ENCODE data around the gene KCNJ18.
"Not testable (repeated sequence)": the region's sequence is repeated elsewhere in the genome, so short reads cannot be mapped to it uniquely, and the experiment has no call there.

Gene KCNJ18

DNA sequence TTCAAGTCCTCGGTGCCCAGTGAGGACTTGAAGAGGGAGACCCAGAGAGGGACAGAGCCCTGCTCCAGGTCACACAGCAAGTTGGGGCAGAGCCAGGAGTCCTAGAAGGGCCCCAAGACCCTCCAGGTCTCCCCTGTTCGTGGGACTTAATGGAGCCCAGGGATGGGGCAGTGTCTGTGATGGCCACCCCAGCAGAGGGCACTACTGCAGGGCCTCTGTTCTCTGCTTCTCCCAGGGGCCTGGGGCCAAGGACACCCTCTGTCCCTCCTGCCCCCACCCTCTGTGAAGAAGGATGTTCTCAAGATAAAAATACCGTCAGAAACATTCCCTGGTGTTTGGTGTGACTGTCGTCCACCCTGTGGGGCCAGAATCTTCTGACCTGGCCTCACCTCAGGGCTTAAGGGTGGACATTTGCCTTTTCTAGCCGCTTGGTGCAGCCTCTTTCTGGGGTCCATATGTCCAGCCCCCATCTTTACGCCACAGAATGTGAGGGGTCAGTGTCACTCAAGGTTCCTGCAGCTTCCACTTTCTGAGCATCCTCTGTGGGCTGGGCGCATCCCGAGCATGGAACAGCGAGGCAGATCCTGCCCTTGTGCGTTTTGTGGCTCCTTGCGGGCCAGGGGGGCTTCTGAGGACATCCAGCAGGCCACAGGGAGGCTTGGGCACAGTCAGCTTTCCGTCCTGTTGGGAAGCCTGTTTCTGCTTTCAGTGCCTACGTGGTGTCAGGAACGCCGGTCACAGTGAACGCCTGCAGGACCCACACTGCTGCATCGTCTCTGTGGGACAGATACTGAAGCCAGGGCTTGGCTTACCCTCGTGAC is at the start of gene KCNJ18:
KCNJ18 (plus strand) TSS at position 641 of the 821 bp plus-strand sequence. CDS start 10,264 bp downstream, outside the sequence.
- FAIRE-seq: not testable (repeated sequence)

DNA sequence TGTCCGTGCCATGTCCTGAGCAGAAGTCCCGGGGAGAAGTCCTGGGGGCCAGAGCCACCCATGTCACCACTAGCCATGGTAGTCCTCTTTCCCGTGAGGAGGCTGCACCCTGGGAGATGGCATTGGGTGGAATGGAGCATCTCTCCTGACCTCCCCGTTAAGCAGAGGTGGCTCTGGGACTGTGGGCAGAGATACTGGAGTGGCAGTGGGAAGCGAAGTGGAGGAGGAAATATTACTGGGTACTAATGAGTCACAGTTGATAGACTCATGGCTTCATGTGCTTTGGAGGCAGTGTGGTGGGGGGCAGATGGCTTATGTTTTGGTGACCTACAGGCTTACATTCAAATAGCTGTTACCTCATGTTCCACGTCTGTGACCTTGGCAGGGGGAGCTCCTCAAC is 44.2 kb upstream of the KCNJ18 start:
- not testable (repeated sequence) for FAIRE-seq

DNA sequence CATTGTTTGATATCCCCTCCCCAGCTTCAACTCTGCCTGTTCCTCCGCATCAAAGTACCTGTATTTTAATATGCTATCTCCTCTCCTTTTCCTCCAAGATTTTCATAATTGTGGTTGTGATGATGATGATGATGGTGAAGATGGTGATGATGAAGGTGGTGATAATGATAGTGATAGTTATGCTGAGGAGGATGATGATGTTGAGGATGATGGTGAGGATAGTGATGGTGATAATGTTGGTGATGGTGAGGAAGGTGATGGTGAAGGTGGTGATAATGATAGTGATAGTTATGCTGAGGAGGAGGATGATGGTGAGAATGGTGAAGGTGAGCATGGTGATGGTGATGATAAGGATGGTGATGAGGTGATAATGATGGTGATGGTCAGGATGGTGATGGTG is 42.3 kb upstream of the KCNJ18 start:
- FAIRE-seq: not testable (repeated sequence)

DNA sequence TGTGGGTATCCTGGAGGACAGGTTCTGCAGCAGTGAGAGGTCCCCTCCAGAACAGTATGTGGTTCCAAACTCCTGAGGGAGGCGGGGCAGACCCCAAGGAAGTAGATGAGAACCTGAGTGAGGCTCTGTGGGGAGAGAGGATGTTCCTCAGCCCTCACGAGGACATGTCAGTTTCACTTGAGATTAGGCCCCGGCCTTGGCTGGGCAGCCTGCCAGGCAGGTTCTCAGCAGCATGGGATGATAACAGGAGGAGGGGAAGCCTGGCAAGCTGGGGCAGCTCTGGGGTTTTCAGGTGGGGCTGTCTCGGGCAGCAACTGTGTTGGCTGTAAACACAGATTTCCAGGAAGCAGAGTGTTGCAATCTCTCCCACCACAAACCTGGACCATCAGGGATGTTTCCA is 40.3 kb upstream of the KCNJ18 start:
- not testable (repeated sequence) for FAIRE-seq

DNA sequence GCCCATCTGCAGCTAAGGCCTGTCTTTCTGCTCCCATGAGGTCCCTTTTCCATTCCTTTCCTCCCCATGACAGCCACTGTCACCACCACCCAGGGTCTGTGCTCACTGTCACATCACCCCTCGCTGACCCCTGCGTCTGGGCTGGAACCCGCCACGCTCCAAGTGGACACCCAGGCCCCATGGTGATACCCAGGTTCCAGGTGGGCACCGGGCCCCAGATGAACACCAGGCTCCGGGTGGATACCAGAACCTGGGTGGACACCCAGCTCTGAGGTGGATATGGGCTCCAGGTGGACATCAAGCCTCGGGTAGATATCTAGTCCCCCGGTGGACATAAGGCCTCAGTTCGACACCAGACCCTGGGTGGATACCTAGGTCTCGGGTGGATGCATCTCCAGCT is 39.1 kb upstream of the KCNJ18 start:
- not testable (repeated sequence) for FAIRE-seq

DNA sequence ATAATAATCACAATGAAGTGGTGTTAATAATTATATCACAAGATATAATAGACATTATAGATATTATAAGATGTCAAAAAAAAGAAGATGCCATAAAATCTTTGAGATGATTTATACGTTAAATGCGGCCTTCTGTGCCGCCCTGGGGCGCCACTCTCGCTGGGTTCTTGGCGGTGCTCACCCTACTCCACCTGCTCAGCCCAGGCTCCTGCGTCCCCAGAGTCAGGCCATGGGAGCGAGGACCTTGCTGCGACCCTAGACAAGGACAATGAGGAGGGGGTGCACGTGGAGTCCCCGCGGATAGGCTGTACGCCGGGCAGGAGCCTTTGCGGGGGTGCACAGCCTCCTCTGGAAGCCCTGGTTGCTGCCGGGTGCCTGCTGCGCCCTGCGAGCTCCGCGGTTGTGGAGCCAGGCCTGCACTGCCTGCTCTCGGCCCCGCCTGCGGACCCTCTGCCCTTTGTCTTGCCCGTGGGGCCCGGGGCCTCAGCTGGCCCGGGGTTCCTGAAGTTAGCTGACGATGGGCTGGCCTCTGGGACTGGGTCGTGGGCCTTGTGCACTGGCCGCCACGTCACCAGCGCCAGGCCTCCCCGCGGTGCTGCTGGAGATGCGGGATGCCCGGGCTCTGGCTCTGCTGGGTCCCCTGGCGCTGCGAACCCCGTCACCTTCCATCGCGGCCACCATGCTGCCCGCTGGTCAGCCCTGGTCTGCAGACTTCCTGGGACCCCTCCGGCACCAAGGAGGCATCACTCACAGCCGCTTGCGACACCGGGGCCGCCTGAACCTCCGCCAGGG is 35.6 kb upstream of the KCNJ18 start:
- not testable (repeated sequence) for FAIRE-seq

DNA sequence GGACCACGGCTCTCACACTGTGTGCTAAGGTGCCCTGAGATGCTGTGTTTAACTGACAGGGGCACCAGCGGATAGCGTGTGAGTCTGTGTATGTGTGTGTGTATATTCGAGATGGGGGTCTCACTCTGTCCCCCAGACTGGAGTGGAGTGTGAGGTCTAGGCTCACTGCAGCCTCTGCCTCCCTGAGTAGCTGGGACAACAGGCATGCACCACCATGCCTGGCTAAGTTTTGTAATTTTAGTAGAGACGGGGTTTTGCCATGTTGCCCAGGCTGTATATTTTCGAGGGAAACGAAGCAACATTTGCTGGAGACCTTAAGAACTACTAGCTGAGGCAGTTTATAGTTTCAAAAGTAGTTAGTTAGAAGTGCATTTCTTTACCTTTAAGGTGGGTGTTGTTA is 32.7 kb upstream of the KCNJ18 start:
- FAIRE-seq: not testable (repeated sequence)

DNA sequence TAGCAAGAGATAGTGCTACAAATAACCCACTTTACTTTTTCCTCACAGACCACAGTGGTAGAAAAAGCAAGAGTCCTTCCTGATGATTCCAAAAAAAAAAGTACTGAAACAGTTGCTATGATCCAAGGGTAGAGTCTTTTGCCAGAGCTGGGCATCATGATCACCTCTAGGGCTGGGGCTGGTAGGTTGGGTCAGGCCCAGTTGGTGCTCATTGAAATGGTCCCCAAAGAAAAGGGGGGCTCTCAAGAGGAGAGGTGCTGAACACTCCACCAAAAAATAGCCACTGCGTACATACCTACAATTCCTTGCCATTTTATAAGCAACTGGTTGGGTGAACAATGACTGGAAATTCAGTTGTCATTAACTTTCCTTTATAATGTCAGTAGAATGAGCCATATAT is 30.9 kb upstream of the KCNJ18 start:
- FAIRE-seq: not testable (repeated sequence)

DNA sequence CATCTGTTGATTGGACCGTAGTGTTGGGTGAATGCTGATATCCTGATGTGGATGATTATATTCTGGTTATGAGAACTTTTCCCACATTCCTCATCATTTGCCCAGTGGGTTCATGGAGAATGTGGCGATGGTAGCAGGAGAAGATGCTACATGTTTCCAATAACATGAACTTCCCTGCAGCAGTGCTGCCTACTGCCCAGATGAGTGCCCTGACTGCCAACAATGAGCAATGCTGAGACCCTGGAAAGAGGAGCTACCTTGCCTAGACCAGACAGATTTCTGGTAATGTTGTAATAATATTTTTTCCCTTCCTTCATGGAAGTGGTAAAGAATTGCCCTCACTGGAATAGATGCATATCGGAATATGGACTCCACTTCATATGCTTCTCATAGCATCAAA is 29.2 kb upstream of the KCNJ18 start:
- FAIRE-seq: not testable (repeated sequence)

DNA sequence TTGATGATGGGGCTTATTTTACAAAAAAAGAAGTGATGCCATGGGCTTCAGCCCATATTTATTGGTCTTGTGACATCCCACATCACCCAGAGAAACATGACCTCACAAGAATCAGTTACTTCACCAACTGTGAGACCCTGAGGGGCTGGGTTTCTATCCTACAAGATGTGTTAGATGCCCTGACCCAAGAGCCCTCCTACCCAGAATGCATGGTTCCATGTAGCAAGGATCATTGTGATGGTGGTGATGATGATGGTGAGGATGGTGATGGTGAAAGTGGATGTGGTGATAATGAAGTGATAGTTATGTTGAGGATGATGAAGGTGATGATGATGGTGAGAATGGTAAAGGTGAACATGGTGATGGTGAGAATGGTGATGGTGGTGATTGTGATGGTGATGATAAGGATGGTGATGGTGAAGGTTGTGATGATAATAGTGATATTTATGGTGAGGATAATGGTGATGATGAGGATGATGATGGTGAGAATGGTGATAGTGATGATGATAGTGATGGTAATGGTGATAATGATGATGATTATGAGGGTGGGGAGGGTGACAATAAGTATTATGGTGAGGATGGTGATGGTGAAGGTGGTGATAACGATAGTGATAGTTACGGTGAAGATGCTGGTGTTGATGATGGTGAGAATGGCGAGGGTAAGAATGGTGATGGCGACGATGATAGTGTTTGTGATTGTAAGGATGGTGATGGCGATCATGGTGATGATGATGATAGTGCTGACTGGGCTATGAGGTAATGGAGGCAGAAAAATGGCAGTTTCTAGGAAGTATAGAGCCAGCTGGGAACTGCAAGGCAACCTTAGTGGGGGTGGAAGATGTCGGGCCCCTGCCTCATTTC is 28.5 kb upstream of the KCNJ18 start:
- not testable (repeated sequence) for FAIRE-seq

DNA sequence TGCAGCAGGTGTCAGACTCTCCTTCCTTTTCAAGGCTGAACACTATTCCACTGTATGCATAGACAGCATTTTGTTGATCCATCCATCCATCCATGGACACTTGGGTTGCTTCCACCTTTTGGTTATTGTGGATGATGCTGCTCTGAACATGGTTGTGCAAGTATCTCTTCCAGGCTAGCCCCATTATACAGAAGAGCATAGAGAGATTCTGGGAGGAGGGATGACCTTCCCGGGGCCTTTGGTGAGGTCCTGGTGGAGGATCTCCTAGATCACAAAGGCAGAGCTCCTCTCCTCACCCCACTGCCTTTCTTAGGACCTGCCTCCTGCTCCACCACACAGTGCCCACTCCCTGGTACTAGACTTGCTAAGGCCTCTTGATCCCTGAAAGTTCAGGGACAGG is 27.2 kb upstream of the KCNJ18 start:
- not testable (repeated sequence) for FAIRE-seq

DNA sequence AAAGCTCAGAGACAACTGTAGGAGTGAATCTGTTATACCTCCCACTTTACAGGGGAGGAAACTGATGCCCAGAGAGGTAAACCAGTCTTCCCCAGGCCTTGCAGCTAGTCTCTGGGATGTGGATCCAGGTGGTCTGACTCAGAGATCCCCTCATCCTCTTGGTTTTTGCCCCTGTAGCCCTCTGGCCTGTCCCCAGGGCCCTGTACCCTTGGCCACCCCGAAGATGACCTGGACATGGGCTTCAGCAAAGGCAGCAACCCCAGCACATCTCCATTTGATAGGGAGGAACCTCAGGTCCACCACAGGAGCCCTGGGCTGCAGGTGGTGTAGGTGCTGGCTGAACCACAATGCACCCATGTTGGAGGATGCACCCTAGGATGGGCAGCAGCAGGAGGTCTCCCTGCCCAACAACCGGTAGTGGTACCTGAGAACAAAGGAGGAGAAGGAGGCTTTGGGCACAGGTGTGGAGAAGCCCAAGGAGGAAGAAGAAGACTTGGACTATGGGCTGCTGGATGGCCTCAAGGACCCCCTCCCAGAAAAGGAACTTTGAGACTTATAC is 26.3 kb upstream of the KCNJ18 start:
- FAIRE-seq: not testable (repeated sequence)

DNA sequence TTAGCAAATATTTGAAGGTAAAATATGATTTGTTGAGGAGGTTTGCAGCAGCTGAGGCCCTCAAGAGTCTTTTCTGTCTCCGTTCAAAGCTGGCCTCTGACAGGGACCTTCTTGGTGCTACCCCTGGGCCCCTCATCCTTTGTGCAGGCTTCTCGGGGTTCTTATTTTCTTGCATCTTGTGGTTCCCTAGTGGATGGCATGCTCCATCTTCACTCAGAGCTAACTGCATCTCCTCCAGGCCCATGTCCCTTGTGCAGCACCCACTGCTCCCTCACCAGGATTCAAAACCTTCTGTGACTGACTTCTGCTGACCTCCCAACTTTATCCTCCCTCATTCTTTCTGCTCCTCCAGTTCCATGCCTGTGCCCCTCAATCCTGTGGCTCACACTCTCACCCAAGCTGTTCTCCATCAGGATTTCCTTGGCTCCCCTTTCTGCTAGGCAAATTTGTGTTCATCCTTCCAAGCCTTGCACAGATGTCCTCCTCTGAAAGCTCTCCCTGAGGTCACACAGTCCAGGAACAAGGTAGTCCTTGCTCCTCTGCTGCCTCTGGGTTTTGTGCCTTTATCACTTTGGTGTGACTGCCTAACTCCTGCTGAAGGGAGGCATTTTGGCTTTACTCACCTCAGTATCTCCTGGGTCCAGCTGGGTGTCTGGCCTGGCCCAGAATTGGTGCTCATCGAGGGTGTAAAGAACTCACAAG is 25.5 kb upstream of the KCNJ18 start:
- FAIRE-seq: not testable (repeated sequence)

DNA sequence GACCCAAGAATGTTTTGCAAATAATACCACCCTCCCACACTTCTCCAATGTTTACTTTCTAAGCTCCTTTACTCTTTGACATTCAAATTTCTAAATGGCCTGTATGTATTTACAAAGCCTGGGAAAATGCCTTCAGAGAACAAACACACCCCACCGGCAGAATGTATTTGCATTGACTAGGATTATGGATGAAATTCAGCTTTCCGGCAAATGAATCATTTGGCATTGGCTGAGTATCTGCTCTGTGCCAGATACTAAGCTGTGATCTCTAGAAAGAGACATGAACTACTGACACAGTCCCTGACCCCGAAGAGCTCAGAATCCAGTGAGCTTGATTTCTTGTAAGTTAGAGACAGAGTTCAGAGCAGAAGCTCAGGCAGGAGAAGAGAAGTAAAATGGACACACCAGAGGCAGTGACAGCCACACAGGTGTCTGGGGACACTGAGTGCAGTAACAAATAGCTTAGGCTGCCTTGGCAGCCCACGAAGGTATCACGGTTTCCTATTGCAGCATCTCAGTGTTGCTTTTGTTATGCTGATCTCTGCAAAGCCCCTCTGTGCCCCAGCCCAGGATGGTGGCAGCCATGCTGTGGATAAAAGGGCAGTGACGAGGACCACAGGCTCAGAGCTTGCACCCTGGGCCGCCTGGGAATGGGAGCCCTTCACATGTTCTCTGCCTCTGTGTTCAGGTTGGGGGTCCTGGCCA is 24.8 kb upstream of the KCNJ18 start:
- not testable (repeated sequence) for FAIRE-seq

DNA sequence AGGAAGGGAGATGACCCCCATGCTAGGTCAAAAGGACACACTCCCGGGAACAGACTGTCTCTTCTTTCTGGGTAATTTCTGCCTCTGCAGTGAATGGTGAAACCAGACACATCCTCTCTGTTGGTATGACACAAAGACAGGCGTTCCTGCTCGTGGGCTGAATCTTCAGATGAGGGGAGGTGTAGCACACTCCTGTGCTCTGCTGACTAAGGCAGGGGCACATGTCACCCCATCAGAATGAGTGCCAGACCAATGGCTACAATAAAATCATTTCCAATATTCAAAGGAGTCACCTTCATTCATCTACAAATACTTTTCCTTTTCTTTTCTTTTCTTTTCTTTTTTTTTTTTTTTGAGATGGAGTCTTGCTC is 24.2 kb upstream of the KCNJ18 start:
- FAIRE-seq: not testable (repeated sequence)

DNA sequence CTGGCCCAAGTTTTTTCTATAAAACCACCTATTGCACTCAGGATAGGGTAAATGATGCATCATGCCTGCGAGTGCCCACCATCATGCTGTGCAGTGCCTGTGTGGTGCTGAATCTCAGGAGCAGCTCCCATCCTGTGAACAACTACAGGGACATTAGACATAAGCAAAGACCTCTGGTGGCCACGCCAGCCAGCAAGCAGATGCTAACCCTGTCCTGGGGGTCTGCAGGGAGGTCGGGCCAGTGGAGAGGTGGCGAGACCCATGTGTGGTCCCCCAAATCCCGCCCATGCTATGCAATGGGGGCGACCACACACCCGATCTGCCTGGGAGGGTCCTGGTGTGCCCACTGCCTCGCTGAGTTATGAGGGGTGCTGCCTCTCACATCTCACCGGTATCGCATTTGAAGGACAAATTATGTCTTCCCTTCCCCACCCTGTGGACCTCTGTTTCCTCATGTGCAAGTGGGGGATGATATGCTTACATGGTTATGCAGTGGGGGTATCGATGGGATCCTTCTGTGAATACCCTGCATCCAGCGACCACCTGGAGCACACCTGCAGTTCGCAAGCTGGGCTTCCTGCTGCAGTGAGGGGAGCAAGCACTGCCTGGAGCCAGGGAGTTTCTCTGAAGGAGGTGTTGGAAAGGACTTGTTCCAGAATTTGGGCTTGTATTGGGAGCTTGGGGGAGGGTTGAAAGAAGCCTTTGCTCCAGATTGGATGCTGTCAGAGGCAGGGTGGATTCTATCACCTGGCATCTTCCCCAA is 23.4 kb upstream of the KCNJ18 start:
- not testable (repeated sequence) for FAIRE-seq

DNA sequence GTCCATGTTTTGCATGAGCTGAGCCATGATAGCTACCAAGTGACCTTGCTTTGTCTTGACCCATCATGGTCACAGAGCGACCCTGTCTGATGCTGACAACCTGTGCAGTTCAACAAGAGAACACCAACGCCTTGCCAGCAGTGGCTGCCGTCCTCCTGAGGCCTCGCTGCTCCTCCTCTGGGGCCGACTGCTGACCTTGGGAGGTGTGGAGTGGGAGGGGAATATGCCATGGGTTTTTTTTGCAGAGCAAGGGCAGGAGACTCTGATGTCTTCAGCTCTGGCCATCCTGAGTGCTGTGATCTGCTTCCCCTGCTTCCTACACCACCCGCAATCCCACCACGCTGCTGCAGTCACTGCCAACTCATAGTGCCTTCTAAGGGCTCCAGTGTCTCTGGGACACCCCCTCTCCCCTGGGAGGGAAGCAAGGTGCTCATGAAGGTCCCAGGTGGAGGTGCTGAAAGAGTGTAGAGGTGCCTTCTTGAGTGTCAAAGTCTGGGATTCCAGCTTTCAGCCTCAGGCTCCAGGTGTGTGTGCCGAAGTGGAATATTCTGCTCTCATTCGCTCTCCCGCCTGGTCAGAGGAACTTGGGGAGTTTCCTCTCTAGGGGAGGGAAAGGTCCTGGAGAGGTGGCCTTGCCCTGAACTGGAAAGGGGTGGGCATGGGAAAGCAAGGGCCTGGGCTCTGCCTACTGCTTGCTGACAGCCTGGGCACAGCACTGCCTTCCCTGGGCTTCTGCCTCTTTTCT is 22.5 kb upstream of the KCNJ18 start:
- not testable (repeated sequence) for FAIRE-seq

DNA sequence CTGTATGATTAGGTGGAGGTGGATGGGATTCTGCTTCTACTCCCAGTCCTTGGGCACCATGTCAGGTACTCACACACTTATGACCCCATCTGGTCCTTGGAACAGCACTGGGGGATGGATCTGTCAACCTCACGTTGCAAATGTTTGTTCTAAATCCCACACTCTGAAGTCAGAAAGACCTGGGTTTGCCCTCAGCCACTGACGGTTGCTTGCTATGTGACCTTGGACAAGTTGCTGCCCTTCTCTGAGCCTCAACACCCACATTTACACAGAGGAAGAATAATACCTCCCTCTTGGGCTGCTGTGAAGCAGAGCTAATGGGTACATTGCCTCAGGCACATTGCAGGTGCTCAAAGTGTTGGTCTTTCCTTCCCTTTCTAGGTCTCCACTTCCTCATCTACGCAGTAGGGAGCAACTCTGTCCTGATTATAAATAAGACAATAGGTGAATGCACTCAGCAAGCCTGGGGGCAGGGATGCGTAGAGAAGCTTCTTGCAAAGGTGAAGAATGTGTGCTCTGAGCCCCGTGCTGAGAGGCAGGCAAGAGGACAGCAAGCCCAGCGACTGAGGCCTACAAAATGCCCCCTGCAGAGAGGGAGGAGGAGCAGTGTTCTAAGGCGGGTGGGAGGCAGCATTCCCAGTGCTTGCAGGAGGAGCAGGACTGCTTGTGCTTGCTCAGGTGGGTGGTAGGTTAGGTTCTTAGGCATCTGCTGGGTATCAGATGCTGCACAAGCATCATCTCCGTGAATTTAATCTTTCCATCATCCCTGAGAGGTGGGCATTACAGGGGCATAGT is 21.8 kb upstream of the KCNJ18 start:
- FAIRE-seq: not testable (repeated sequence)

DNA sequence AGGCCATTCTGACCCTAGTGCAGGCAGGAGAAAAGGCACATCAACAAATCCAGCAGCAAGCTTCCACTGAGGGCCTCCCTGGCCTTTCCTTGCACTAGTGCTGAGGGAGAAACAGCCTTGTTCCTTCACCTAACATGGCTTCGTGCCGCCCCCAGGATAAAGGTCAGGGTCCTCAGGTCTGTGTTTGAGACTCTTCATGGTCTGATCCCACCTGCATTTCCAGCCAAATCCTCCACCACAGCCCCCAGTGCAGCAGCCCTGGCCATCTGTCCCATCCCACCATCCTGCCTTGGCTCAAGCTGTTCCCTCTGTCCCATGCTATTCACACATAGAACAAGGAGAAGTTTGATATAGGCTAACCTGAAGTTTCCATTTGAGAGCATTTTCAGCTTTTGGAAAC is 20.9 kb upstream of the KCNJ18 start:
- not testable (repeated sequence) for FAIRE-seq
